ENCODE data around the gene U2AF1.
"Not testable (repeated sequence)": the region's sequence is repeated elsewhere in the genome, so short reads cannot be mapped to it uniquely, and the experiment has no call there.

GRCh38 chr21:43069682-43070081, 37.7 kb downstream of the U2AF1 start:
- TF ChIP-seq POLR2A (IDR thresholded peaks at IDR 0.05; ENCODE audit: low read length); RFX5 (IDR thresholded peaks at IDR 0.05); EP300 (IDR thresholded peaks at IDR 0.05); CTCF (IDR thresholded peaks at IDR 0.05); JUN (IDR thresholded peaks at IDR 0.05); FOSL2 (IDR thresholded peaks at IDR 0.05); FOSL2 (CRISPR knock-in tag; IDR thresholded peaks at IDR 0.05); POLR2AphosphoS2 (conservative IDR thresholded peaks at IDR 0.05; ENCODE audit: low read length): not testable (repeated sequence)

Measured in A549 (cell line).